HG02610 (cell line): Measurements from ENCODE around the gene MED23.
"Not testable (repeated sequence)": the region's sequence is repeated elsewhere in the genome, so short reads cannot be mapped to it uniquely, and the experiment has no call there.

ENCODE experiments used
- ATAC-seq: cut with Tn5 transposase; IDR thresholded peaks from one replicate; pipeline ENCODE4 v1.9.1; 2021; ENCODE audit warnings: mild to moderate bottlenecking, moderate library complexity; ENCODE audit not compliant: unreplicated experiment

Gene MED23

DNA sequence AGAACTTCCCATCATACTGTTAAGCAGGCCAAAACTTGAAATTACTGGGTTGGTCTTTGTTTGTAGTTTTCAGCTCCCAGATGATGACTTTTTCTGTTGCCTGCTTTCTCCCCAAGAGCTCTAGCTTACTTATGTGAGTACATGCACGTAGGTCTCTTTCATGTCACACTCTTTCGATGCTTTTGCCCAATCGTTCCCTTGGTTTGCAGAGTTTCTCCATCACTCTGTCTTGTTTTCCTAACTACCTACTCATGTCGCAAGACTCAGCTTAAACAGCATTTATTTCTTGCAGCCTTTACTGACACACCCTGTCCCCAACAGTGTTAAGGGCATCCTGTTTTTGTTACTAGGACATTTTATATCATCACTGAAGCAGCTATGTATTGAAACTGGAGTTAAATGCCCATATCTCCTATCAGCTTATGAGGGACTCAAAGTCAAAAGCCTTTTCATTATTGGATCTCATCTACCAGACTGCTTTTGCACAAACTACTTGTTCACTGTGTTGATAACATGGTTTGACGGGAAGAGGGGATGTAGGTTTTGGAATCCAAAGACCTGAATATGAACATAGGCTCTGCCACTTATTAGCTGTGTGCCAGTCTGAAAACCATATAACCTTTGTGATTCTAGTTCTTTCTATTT, 52.1 kb downstream of the MED23 start:
- no peak for ATAC-seq

DNA sequence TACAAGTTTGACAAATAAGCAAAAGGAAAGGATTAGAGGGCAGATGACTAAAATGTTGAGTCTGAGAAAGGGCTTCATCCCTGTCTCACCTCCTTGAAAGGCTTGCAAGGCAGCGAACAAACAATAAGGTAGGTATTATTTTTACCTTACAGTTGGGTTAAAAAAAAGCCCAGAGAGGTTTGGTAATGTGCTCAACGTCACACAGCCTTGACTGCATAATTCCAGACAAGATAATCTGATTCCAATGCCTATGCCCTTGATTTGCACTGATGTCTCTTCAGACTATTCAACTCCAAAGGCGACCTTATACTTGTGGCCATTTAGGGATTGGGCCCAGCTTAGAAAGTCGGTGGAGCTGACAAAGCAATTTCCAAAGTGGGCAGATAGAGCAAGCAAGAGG, 53.4 kb downstream of the MED23 start:
- ATAC-seq = no peak

DNA sequence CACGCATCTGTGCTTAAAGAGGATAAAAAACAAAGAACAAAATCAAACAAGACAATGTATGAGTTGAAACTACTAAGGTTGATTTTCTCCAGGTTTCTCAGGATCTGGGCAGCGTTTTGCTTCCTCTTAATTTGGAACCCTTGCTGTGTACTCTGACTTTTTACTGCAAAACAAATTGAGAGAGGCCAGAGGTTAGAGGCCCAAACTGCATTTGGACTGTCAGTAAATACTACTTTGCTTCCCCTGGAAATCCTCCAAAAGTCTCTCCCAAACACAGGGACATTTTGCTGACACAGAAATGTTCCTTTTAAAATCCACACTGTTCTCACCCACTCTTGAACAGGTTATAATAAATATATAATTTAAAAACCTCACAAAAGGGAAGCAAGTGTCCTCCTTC, 53.9 kb downstream of the MED23 start:
- ATAC-seq = no peak

DNA sequence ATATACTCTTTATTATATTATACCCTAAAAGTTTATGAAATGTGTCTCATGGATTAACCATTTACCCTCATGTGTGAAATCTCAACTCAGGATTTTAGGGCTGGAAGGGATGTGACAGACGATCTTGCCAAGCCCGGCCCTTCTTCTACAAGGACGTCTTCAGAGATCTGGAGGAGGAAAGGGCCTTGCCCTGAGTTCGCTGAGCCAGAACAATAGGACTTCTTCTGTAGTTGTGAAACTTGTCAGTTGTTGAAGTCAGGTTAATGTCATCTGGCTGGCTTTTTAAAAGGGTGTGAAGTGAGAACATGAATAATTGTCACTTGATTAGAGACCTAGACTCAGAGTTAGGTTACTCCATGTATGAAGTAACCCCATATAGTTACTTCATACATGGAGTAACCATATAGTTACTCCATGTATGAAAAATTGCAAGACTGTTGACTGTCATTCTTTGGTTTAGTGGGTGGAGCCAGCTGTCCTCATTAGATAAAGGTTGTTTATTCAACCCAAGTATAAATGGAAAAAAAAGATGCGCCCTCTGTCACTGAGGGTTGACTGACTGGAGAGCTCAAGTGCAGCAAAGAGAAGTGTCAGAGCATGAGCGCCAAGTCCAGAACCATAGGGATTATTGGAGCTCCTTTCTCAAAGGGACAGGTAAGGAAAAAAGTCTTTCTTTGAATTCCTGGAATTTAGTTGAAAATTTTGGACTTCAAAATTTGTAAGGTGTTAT, 55.2 kb downstream of the MED23 start, which contains the start of gene ARG1:
ARG1 (plus strand) TSS at position 541 of the 730 bp plus-strand sequence; CDS start at position 598, 57 bp downstream.
- ATAC-seq = no peak

DNA sequence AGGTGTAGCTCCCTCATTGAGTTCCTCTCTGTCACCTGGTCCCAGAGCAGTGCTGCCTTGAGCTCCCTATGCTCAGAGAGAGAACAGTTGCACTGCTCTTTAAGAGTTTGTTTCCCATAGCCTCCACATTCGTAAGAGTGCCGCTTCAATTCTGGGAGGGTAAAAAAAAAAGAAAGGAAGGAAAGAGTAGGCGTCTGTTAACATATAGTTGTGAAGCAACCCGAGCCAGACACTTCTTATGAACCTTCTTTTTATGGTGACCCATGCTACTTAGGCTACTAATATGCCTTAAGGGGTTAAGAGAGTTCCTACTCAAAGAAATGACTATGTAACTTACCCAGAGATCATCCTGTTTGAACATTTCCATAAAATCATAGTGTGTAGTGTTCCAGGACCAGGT, 59.3 kb downstream of the MED23 start:
- ATAC-seq = no peak

DNA sequence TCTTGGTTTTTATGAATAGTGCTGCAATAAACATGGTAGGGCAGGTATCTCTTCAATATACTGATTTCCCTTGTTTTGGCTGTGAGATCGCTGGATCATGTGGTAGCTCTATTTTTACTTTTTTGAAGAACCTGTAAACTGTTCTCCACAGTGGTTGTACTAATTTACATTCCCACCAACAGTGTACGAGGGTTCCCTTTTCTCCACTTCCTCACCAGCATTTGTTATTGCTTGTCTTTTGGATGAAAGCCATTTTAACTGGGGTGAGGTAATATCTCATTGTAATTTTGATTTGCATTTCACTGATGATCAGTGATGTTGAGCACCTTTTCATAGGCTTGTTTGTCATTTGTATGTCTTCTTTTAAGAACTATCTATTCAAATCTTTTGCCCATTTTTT, 63.0 kb downstream of the MED23 start:
- ATAC-seq = no peak

DNA sequence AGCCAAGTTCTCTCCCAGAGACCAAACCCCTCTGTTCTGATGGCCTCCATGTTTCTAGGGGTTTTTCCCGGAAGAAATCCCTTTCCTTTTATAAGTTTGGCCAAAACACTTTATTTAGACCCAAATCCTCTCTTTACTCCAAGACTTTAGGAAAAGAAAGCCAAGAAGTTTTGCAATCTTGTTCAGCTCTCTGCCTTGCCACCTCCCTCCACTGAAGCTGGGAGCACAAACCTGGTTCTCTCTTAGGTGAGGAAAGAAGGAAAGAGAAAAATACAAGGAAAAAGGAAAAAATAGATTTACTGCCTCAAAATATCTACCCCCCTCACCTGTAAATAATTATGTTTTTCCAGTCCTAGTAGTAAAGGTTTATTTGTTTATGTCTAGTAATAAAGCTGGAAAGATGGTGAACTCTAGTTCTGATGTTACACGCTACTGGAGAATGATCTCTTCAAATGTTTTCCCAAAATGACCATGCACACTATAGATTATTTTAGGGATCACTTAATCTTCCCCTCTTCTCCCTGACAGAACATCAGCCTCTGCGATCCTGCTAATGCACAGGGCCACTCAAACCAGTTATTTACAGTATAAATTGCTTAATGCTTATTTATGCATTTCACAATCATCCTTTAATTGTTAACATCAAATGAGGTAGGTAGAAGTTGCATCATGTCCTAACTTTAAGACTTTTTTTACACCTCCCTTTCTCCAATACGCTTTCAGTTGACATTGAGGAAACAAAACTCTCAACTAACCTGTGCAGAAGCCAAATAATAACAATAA, 65.9 kb downstream of the MED23 start:
- ATAC-seq = no peak

DNA sequence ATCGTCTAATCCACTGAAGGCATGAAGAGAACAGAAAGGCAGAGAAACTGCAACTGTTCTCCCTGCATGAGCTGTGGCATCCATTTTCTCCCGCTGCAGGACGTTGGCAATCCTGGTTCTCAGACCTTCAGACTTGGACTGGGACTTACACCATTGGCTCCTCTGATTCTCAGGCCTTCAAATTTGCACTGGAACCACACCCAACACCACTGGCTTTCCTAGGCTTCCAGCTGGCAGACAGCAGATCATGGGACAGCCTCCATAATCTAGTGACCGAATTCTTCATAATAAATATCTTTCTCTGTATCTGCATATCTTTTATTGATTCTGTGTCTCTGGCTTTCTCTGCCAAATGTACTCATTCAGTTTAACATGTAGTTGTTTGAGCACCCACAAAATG, 69.1 kb downstream of the MED23 start:
- no peak for ATAC-seq

DNA sequence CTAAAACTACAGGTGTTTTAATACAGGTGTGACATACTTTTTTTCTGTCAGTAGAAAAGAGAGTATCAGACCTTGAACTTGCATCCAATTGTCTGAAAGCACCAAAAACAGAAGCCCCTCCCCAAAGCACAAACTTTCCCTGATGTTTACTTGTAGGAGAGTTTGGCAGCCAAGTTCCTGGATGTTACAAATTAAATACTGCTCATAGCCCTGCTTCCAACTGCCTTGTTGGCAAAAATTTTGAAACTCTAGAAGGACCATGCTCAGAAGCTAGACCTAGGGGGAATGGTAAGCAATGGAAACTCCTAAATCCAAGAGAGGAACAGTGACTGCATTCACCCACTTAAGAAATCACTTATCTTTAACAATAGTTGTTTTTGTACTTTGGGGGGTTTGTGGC, 72.0 kb downstream of the MED23 start:
- no peak for ATAC-seq

DNA sequence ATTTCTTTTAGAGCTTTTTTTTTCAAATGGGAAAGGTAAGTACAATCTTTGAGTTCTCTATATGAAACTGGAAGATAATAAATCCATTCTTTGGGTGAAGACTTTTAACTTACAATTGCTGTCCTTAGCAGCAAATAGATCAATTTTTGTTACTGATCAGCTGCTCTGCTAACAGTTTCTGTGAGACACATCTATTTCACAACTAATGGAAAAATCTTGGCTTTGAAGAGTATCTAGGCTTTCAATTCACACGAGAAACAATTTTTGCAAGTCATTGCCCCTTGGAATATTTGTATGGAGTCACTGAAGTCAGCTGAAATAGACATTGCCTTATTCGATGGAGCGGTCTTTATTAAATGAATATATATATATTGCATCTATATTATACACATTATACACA, 75.5 kb downstream of the MED23 start:
- ATAC-seq = no peak

DNA sequence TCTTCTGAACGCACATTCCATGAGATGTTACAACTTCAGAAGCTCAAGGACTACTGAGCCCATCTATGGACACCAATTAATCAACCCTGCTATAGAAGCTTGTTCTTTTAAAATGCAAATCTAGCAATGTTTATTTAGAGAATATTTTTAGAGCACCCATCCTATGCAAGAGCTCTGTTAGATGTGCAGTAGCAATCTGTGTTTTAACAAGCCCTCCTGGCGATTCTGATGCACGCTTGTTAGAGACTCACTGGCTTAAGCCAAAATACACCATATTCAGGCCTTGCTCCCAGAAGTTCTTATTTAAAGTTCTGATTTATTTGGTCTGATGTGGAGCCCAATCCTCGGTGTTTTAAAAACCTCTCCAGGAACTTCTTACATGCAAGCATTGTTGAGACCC, 76.1 kb downstream of the MED23 start:
- no peak for ATAC-seq

DNA sequence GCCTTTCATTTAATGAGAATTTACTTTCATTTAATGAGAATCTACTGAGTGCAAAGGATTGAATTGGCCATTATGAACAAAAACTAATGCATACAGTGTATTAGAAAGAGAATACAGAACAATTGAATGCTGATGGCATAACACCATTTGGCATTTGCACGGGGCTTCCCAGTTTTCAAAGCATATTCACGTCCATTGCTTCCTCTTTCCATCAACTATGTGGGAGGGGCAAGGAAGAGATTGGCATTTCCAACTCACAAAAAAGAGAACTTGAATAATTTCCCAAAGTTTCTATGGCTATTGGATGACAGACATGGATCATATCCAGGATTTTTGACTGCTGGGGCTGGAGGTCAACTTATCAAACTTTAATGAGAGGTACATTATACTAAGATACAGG, 78.2 kb downstream of the MED23 start:
- ATAC-seq = no peak

DNA sequence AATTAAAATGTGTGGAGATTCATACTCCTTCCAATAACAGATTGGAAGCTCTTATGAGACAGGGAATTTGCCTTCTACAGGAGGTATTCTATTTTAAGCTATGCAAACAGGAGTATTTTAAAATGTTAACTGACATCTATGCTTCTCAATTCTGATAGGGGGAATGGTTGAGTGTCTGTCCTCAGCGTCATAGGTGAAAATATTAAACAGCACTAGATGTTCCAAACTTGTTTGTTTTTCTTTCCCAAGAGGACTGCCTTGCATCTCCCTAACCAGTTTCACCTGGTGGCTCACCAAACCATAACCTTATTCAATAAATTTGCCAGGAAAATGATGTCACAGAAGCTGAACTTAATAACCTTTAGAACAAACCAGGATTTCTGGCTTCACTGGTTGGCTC, 79.6 kb downstream of the MED23 start:
- no peak for ATAC-seq

DNA sequence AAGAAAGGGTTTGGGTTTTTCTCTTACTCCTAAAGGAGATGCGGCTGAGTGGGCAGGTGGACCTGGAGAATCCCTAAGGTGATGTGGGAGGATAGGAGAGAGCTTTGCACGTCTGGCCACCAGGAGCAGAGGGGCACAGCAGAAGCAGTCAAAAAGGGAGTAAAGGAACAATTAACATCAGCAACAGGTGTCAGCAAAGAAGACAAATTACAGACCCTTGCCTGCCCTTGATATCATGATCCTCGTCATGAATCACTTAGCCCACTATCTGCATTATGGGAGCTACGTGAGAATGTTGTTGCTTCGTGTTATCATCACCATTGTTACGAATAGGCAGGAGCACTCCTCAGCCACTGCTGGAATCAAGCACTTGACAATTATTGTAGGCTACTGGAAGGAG, 80.6 kb downstream of the MED23 start:
- no peak for ATAC-seq

DNA sequence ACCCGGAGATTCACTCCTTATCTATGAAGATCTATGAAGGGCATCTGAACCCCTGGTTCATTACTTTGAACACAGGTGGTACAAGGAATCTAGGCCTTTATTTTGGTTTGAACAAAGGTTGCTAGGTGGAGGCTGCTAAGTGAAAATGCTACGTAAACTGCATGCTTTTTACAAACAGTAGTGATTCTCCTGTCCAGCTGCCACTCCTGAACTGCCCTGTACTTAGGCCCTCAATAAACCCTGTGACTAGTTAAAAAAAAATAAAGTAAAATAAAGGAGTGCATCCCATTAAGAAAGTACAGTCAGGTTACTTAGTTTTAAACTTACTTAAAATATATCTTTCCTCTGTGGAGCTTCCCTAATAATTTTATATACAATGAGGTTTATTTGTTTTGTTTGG, 82.7 kb downstream of the MED23 start:
- no peak for ATAC-seq

DNA sequence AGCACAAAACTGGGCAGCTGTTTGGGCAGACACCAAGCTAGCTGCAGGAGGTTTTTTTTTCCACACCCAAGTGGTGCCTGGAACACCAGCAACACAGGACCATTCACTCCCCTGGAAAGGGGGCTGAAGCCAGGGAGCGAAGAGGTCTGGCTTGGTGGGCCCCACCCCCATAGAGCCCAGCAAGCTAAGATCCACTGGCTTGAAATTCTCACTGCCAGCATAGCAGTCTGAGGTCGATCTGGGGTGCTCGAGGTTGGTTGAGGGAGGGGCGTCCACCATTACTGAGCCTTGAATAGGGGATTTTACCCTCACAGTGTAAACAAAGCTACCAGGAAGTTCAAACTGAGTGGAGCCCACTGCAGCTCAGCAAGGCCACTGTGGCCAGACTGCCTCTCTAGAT, 89.4 kb downstream of the MED23 start:
- not testable (repeated sequence) for ATAC-seq

DNA sequence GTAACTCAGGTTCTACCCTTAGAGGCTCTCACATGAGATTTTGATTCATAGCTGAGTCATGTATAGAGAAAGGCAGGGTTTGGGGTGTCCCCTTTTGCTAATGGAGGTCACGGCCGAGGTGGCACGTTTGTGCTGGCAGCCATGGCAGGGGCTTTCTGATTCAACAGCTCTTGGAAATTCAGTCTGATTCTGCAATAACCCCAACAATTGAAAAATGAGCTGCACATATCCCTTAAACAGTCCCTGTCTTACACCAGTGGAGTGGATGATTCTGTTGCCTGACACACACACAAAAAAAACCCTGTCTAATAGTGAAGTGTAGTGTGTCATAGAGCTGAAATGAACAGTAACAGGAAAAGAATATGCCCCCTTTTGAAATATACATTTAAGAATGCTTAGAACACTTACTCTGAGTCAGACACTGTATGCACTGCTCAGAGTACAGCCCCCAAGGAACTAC, 95.4 kb downstream of the MED23 start:
- ATAC-seq = peak; percentile 99

DNA sequence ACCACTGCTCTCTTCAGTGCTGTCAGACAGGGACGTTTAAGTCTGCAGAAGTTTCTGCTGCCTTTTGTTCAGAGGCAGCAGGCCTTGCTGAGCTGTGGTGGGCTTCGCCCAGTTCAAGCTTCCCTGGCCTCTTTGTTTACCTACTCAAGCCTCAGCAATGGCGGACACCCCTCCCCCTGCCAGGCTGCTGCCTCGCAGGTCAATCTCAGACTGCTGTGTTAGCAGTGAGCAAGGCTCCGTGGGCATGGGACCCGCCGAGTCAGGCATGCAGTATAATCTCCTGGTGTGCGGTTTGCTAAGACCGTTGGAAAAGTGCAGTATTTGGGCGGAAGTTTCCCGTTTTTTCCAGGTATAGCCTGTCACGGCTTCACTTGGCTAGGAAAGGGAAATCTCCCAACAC, 96.4 kb downstream of the MED23 start:
- ATAC-seq = not testable (repeated sequence)

DNA sequence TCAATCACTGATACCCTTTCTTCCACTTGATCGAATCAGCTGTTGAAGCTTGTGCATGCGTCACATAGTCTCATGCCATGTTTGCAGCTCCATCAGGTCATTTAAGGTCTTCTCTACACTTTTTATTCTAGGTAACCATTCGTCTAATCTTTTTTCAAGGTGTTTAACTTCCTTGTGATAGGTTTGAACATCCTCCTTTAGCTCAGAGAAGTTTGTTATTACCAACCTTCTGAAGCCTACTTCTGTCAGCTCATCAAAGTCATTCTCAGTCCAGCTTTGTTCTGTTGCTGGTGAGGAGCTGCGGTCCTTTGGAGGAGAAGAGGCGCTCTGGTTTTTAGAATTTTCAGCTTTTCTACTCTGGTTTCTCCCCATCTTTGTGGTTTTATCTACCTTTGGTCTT, 97.1 kb downstream of the MED23 start:
- not testable (repeated sequence) for ATAC-seq

DNA sequence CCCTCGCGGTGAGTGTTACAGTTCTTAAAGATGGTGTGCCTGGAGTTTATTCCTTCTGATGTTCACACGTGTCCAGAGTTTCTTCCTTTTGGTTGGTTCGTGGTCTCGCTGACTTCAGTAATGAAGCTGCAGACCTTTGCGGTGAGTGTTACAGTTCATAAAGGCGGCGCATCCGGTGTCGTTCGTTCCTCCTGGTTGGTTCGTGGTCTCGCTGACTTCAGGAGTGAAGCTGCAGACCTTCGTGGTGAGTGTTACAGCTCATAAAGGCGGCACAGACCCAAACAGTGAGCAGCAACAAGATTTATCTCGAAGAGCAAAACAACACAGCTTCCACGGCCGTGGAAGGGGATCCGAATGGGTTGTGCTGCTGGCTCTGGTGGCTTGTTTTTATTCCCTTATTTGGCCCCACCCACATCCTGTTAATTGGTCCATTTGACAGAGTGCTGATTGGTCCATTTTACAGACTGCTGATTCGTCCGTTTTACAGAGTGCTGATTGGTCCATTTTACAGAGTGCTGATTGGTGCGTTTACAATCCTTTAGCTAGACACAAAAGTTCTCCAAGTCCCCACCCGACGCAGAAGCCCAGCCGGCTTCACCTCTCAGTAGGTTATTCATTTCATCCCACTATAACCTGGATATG, 103.2 kb downstream of the MED23 start:
- ATAC-seq = no peak

DNA sequence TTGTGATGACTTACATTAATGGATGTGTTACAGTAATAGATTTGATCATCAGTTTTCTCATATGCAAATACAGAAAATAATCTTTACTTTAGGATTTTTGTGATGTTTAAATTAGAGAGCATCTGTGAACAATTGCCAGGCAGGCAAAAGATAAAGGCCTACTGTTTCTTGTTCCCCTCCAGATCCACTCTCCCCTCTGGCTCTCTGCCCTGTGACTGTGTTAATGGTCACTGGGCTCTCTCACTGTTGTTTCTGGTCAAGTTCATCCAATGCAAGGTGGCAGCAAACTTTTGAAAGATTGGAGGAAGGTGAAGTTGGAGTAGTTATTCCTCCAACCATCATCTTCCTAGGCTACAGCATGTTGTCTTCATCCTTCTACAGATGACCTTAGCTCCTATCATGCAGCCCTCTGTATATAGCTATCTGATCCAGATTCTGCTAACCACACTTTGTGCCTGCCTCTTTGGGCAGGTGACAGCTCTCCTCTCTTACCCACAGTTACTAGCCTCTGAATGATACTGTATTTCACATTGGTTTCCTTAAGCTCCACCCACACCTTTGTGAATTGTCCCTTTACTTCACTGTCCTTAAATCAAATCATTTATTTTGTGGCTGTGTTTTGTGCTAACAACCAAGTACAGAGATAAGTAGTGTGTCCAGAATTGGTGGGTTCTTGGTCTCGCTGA, 103.9 kb downstream of the MED23 start:
- no peak for ATAC-seq
